ENCODE measurements around the gene PEX3. TPM values are rescaled to one million over a fixed set of nuclear protein-coding genes. Genes with fewer than 3 reads are reported as not detected.
A peak's percentile ranks its signal among the peaks of the same experiment; 100 is the strongest.

The PEX3 gene
- total and polyA plus RNA-seq, 8 donors = 2.8 to 9.6 (median 6.6) TPM

GRCh38 chr6:143516690-143517446 lies 66.3 kb downstream of the PEX3 start:
- no peaks in the 10 kb centered on the region for H3K36me3 ChIP-seq
- no peak for TF ChIP-seq CTCF (IDR thresholded peaks at IDR 0.05)
- 87 to 90% methylated on average over 2 of the region's 2 CpGs for WGBS, 2 donors
- no peak overlapping the region for H3K4me3 ChIP-seq
- intact Hi-C loops (cut with DNase I) = no loop called here
- no peaks in the 10 kb centered on the region for H3K9me3 ChIP-seq
- H3K27me3 ChIP-seq = no peaks in the 10 kb centered on the region
- DNase-seq = no peak
- H3K4me1 ChIP-seq = peaks cover 0 to 10% (median 0%) of the 10 kb centered on the region in 3 donors
- FAIRE-seq = no peak
- H3K27ac ChIP-seq = no peak overlapping the region
- no peak for ATAC-seq

GRCh38 chr6:143517447-143517773 lies 66.8 kb downstream of the PEX3 start:
- WGBS, 2 donors = 82 to 94% methylated on average over 3 of the region's 3 CpGs
- Histone ChIP-seq H3K27me3 (no peaks in the 10 kb centered on the region), H3K4me1 (peaks cover 0 to 7% (median 0%) of the 10 kb centered on the region in 3 donors), H3K36me3 (no peaks in the 10 kb centered on the region), H3K4me3 (no peak overlapping the region), H3K27ac (no peak overlapping the region), H3K9me3 (no peaks in the 10 kb centered on the region)
- intact Hi-C loops (cut with DNase I) = no loop called here
- FAIRE-seq = no peak
- ATAC-seq = no peak
- TF ChIP-seq CTCF (IDR thresholded peaks at IDR 0.05) = no peak
- no peak for DNase-seq

- H3K9me3 ChIP-seq = no peaks in the 10 kb centered on the region
- ATAC-seq = peak in 2 of 4 donors; percentile 18 to 20
- DNase-seq = no peak
- no peak for FAIRE-seq
- no peak overlapping the region for H3K27ac ChIP-seq
- no peak for TF ChIP-seq CTCF (IDR thresholded peaks at IDR 0.05)
- no peak overlapping the region for H3K4me3 ChIP-seq
- no peaks in the 10 kb centered on the region for H3K36me3 ChIP-seq
- intact Hi-C loops (cut with DNase I) = no loop called here
- WGBS, 2 donors = 56 to 57% methylated on average over 8 of the region's 8 CpGs
- no peaks in the 10 kb centered on the region for H3K4me1 ChIP-seq
- no peaks in the 10 kb centered on the region for H3K27me3 ChIP-seq
Observed at GRCh38 chr6:143522039-143522600, 71.5 kb downstream of the PEX3 start.

- DNase-seq (no peak), ATAC-seq (no peak), FAIRE-seq (no peak)
- 88 to 95% methylated on average over 1 of the region's 1 CpG for WGBS, 2 donors
- no peak for TF ChIP-seq CTCF (IDR thresholded peaks at IDR 0.05)
- no peaks in the 10 kb centered on the region for H3K27me3 ChIP-seq
- no peaks in the 10 kb centered on the region for H3K4me1 ChIP-seq
- H3K4me3 ChIP-seq = no peak overlapping the region
- no peaks in the 10 kb centered on the region for H3K36me3 ChIP-seq
- intact Hi-C loops (cut with DNase I) = no loop called here
- no peak overlapping the region for H3K27ac ChIP-seq
- no peaks in the 10 kb centered on the region for H3K9me3 ChIP-seq
Observed at GRCh38 chr6:143525356-143525755, 74.8 kb downstream of the PEX3 start.

GRCh38 chr6:143527677-143528076 lies 77.1 kb downstream of the PEX3 start:
- WGBS, 2 donors = 65 to 70% methylated on average over 1 of the region's 1 CpG
- Histone ChIP-seq H3K27me3 (peaks cover 0 to 3% (median 0%) of the 10 kb centered on the region in 4 donors), H3K9me3 (no peaks in the 10 kb centered on the region), H3K36me3 (no peaks in the 10 kb centered on the region), H3K4me1 (no peaks in the 10 kb centered on the region), H3K4me3 (no peak overlapping the region), H3K27ac (no peak overlapping the region)
- FAIRE-seq (no peak), DNase-seq (no peak), ATAC-seq (no peak)
- intact Hi-C loops (cut with DNase I) = no loop called here
- TF ChIP-seq CTCF (IDR thresholded peaks at IDR 0.05) = no peak
